SK-N-SH treated with all-trans-retinoic acid at 6 μM for 48 hours (cell line): ENCODE data around the gene CNPY1.

Experiments
- ATAC-seq: fragments of 200-7000 bp; cut with Tn5 transposase; 3 replicates; pipeline ENCODE4 v1.9.1; 2020; ENCODE audit warnings: mild to moderate bottlenecking, moderate library complexity
- ARNTL ChIP-seq: fragments of 450-650 bp; formaldehyde crosslinking; IDR thresholded peaks from 2 replicates; pipeline ENCODE4 v1.5.0; 2020; ENCODE audit warnings: low read depth, mild to moderate bottlenecking, moderate library complexity, borderline replicate concordance
- BACH2 ChIP-seq: fragments of 250-450 bp; sonication (Bioruptor Pico); IDR thresholded peaks from 2 replicates; pipeline ENCODE4 v1.9.0; 2021; ENCODE audit warnings: mild to moderate bottlenecking, borderline replicate concordance
- CREB5 ChIP-seq: fragments of 250-450 bp; sonication (Bioruptor Pico); IDR thresholded peaks from 2 replicates; pipeline ENCODE4 v1.5.1; 2020; ENCODE audit warnings: low read depth, mild to moderate bottlenecking, moderate library complexity
- CSDC2 ChIP-seq: fragments of 250-450 bp; sonication (Bioruptor Pico); IDR thresholded peaks from 2 replicates; pipeline ENCODE4 v1.5.0; 2020; ENCODE audit warnings: mild to moderate bottlenecking, moderate library complexity
- ESRRG ChIP-seq: fragments of 250-450 bp; sonication (Bioruptor Pico); IDR thresholded peaks from 2 replicates; pipeline ENCODE4 v1.6.1; 2021; ENCODE audit warnings: mild to moderate bottlenecking
- GLIS3 ChIP-seq: fragments of 250-450 bp; sonication (Bioruptor Pico); IDR thresholded peaks from 2 replicates; pipeline ENCODE4 v1.5.0; 2020; ENCODE audit warnings: mild to moderate bottlenecking, moderate library complexity
- ISL1 ChIP-seq: fragments of 250-450 bp; sonication (Bioruptor Pico); IDR thresholded peaks from 2 replicates; pipeline ENCODE4 v2.1.2; 2022; ENCODE audit warnings: mild to moderate bottlenecking, moderate library complexity
- OSR1 ChIP-seq: fragments of 250-450 bp; sonication (Bioruptor Pico); IDR thresholded peaks from 2 replicates; pipeline ENCODE4 v1.8.0; 2022; ENCODE audit warnings: moderate library complexity, mild to moderate bottlenecking, inconsistent platforms
- PATZ1 ChIP-seq: fragments of 250-450 bp; sonication (Bioruptor Pico); IDR thresholded peaks from 2 replicates; pipeline ENCODE4 v1.8.0; 2020; ENCODE audit warnings: mild to moderate bottlenecking, moderate library complexity, borderline replicate concordance
- POU6F1 ChIP-seq: fragments of 250-450 bp; sonication (Bioruptor Pico); IDR thresholded peaks from 2 replicates; pipeline ENCODE4 v1.8.0; 2021; ENCODE audit warnings: low read depth, mild to moderate bottlenecking, moderate library complexity, borderline replicate concordance
- PPARA ChIP-seq: fragments of 250-450 bp; sonication (Bioruptor Pico); IDR thresholded peaks from 2 replicates; pipeline ENCODE4 v1.5.0; 2020; ENCODE audit warnings: mild to moderate bottlenecking, borderline replicate concordance
- RARB ChIP-seq: fragments of 250-450 bp; sonication (Bioruptor Pico); IDR thresholded peaks from 2 replicates; pipeline ENCODE4 v1.8.0; 2021; ENCODE audit warnings: mild to moderate bottlenecking, moderate library complexity
- SNAI2 ChIP-seq: fragments of 250-450 bp; sonication (Bioruptor Pico); IDR thresholded peaks from 2 replicates; pipeline ENCODE4 v1.5.0; 2020; ENCODE audit warnings: mild to moderate bottlenecking, moderate library complexity
- TCF4 ChIP-seq: fragments of 250-450 bp; sonication (Bioruptor Pico); IDR thresholded peaks from 2 replicates; pipeline ENCODE4 v1.8.0; 2021; ENCODE audit warnings: mild to moderate bottlenecking, moderate library complexity, borderline replicate concordance
- TOX ChIP-seq: fragments of 250-450 bp; sonication (Bioruptor Pico); IDR thresholded peaks from 2 replicates; pipeline ENCODE4 v1.8.0; 2021; ENCODE audit warnings: mild to moderate bottlenecking, moderate library complexity, borderline replicate concordance
- TSHZ2 ChIP-seq: fragments of 250-450 bp; sonication (Bioruptor Pico); IDR thresholded peaks from 2 replicates; pipeline ENCODE4 v1.5.0; 2020; ENCODE audit warnings: mild to moderate bottlenecking, moderate library complexity
- ZC3H10 ChIP-seq: fragments of 250-450 bp; sonication (Bioruptor Pico); IDR thresholded peaks from 2 replicates; pipeline ENCODE4 v1.5.1; 2021; ENCODE audit warnings: mild to moderate bottlenecking, moderate library complexity
- ZFP3 ChIP-seq: fragments of 250-450 bp; sonication (Bioruptor Pico); IDR thresholded peaks from 2 replicates; pipeline ENCODE4 v1.5.0; 2020; ENCODE audit warnings: mild to moderate bottlenecking, moderate library complexity
- ZFP30 ChIP-seq: fragments of 450-650 bp; formaldehyde crosslinking; IDR thresholded peaks from 2 replicates; pipeline ENCODE4 v1.5.0; 2022; ENCODE audit warnings: mild to moderate bottlenecking, moderate library complexity
- ZNF565 ChIP-seq: fragments of 450-650 bp; formaldehyde crosslinking; conservative IDR thresholded peaks from 2 replicates; pipeline ENCODE4 v1.5.0; 2020; ENCODE audit warnings: low read depth, mild to moderate bottlenecking, moderate library complexity
- ZNF70 ChIP-seq: fragments of 450-650 bp; formaldehyde crosslinking; IDR thresholded peaks from 2 replicates; pipeline ENCODE4 v1.5.0; 2020; ENCODE audit warnings: mild to moderate bottlenecking, moderate library complexity
- ZNF8 ChIP-seq: fragments of 450-650 bp; formaldehyde crosslinking; IDR thresholded peaks from 2 replicates; pipeline ENCODE4 v1.5.0; 2020; ENCODE audit warnings: mild to moderate bottlenecking, moderate library complexity

The CNPY1 gene

GRCh38 chr7:155489158-155489840 is 57.1 kb downstream of the CNPY1 start:
- no peak for TF ChIP-seq ZNF565
- TF ChIP-seq CREB5 (CRISPR knock-in tag) = no peak
- TF ChIP-seq SNAI2 (CRISPR knock-in tag) = no peak
- no peak for TF ChIP-seq ARNTL (CRISPR knock-in tag)
- TF ChIP-seq PPARA (CRISPR knock-in tag) = no peak
- ATAC-seq = no peak

- no peak for TF ChIP-seq TOX
- no peak for TF ChIP-seq ARNTL (CRISPR knock-in tag)
- TF ChIP-seq, all 23 proteins: peak for 0
- ATAC-seq = no peak
Measured at GRCh38 chr7:155488483-155489127, 57.8 kb downstream of the CNPY1 start.

- ATAC-seq = no peak
- TF ChIP-seq TCF4 (no peak), ZNF8 (CRISPR knock-in tag) (no peak), GLIS3 (no peak), POU6F1 (CRISPR knock-in tag) (no peak), ISL1 (CRISPR knock-in tag) (no peak), ARNTL (CRISPR knock-in tag) (no peak), BACH2 (CRISPR knock-in tag) (no peak), SNAI2 (CRISPR knock-in tag) (no peak), CSDC2 (CRISPR knock-in tag) (no peak), ZNF70 (CRISPR knock-in tag) (no peak), CREB5 (CRISPR knock-in tag) (no peak), TSHZ2 (CRISPR knock-in tag) (no peak), ZFP3 (CRISPR knock-in tag) (no peak), RARB (CRISPR knock-in tag) (no peak), ZFP30 (CRISPR knock-in tag) (no peak), ZC3H10 (no peak), PATZ1 (CRISPR knock-in tag) (no peak), OSR1 (no peak), TOX (no peak), ESRRG (no peak)
Measured at GRCh38 chr7:155487509-155488482, 58.6 kb downstream of the CNPY1 start.
